ENCODE data around the gene GPC1.

The GPC1 gene

GRCh38 chr2:240393831-240394410 lies 41.5 kb upstream of the GPC1 start:
- no peak overlapping the region for H3K4me3 Mint-ChIP-seq
- no peaks in the 10 kb centered on the region for H3K36me3 Mint-ChIP-seq (ENCODE audit: low read depth)
- H3K9me3 Mint-ChIP-seq: no peaks in the 10 kb centered on the region
- ATAC-seq (no peak), DNase-seq (no peak)
- H3K27ac Mint-ChIP-seq: no peak overlapping the region
- H3K27me3 Mint-ChIP-seq: no peaks in the 10 kb centered on the region
- H3K4me1 Mint-ChIP-seq: peaks cover 4% of the 10 kb centered on the region

DNA sequence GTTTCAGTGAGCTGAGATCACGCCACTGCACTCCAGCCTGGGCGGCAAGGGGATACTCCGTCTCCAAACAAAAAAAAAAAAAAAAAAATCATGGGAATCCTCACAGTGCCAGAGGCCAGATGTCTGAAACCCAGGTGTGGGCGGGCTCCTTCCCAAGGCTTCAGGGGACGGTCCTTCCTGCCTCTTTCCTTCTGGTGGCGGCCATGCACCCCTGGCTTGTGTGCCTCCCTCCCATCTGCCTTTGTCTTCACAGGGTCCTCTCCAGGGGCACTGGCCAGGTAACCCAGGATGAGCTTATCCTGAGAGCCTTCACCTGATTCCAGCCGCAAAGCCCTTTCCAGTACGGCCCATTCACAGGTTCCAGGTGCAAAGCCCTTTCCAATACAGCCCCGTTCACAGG lies 40.9 kb upstream of the GPC1 start:
- H3K9me3 Mint-ChIP-seq: no peaks in the 10 kb centered on the region
- DNase-seq (no peak), ATAC-seq (no peak)
- no peaks in the 10 kb centered on the region for H3K27me3 Mint-ChIP-seq
- H3K4me3 Mint-ChIP-seq: no peak overlapping the region
- H3K36me3 Mint-ChIP-seq (ENCODE audit: low read depth): no peaks in the 10 kb centered on the region
- H3K27ac Mint-ChIP-seq: no peak overlapping the region
- peaks cover 4% of the 10 kb centered on the region for H3K4me1 Mint-ChIP-seq

DNA sequence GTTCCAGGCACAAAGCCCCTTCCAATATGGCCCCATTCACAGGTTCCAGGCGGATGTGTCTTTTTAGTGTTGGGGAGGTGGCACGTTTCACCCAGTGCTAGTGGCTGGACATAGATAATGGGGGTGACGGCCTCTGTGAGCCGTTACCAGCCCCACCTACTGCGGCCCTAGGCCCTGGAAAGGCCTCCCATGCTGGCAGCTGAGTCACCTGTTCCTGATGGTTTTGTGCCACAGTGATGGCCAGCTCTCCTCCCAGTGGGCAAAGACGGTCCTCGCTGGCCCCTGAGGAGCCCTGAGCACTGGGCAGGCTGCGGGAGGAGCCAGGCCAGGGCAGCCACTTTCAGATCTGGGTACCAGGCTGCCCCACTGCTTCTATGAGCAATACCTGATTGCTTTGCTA lies 40.0 kb upstream of the GPC1 start:
- no peak for ATAC-seq
- Mint-ChIP-seq H3K27me3 (no peaks in the 10 kb centered on the region), H3K36me3 (ENCODE audit: low read depth) (no peaks in the 10 kb centered on the region), H3K4me3 (no peak overlapping the region), H3K27ac (no peak overlapping the region), H3K9me3 (no peaks in the 10 kb centered on the region), H3K4me1 (peaks cover 4% of the 10 kb centered on the region)
- DNase-seq: no peak

DNA sequence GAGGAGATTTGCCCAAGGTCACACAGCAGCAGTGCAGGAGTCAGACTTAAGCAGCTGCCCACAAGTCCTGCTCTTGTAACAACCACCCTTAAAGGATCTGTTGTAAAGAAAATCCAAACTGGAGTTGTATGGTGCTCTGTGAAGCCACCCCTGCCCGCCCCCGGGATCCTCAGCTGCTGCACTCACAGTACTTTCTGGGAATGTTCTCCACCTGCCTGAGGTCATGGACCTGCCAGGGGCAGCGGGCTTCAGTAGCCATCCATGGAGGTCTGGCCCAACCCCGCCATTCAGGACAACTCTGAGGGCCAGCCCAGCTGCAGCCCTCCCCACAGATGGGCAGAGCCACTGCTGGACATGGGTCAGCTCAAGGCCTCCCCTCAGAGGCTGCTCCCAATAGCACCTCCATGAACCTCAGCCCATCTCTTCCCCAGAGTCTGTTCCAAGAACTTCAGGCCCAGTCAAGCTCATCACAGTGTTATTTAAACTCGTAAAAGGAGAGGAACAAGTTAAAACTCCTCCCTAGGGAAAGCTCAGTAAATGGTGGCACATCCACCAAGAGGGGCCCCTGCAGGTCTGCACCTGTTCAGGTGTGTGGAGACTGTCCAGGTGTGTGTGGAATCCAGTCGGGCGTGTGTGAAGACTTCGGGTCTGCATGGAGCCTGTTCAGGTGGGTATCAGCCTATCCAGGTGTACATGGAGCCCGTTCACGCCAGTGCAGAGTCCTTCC lies 39.4 kb upstream of the GPC1 start:
- Mint-ChIP-seq H3K4me3 (no peak overlapping the region), H3K27me3 (no peaks in the 10 kb centered on the region), H3K4me1 (peaks cover 4% of the 10 kb centered on the region), H3K9me3 (no peaks in the 10 kb centered on the region), H3K36me3 (ENCODE audit: low read depth) (no peaks in the 10 kb centered on the region), H3K27ac (no peak overlapping the region)
- no peak for DNase-seq
- no peak for ATAC-seq

DNA sequence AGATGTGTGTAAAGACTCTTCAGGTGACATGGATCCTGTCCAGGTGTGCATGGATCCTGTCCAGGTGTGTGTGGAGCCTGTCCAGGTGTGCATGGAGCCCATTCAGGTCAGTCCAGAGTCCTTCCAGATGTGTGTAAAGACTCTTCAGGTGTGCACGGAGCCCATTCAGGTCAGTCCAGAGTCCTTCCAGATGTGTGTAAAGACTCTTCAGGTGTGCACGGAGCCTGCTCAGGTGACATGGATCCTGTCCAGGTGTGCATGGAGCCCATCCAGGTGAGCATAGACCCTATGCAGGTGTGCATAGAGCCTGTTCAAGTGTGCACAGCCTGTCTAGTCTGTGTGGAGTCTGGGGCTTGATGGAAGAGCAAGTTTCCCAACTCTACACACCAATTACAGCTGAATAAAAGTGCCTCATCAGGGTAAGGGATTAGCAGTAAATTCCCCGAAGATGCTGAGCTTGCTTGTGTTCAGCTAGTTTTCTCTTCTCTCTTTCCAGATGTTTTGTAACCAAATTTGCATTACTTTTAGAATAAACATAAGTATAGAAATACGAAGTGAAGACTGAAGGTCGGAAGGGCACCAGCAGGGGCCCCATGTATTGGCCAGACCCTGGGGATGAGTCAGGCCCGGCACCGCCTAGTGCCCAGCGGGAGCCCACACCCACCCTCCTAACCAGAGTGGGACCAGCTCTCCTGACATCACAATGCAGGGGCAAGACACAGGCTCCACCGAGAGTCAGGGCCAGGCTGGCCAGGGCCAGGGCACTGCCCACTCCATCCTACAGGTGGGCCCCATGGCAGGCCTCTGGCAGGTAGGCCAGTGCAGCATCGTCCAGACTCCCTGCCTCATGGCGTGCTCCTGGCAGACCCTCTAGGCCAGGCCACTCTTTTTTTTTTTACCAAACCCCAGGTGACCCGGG lies 38.6 kb upstream of the GPC1 start:
- Mint-ChIP-seq H3K4me3 (no peak overlapping the region), H3K36me3 (ENCODE audit: low read depth) (no peaks in the 10 kb centered on the region), H3K27ac (no peak overlapping the region), H3K9me3 (no peaks in the 10 kb centered on the region), H3K27me3 (no peaks in the 10 kb centered on the region), H3K4me1 (peaks cover 4% of the 10 kb centered on the region)
- DNase-seq: no peak
- no peak for ATAC-seq

- Mint-ChIP-seq H3K4me1 (peaks cover 7% of the 10 kb centered on the region), H3K36me3 (ENCODE audit: low read depth) (no peaks in the 10 kb centered on the region), H3K27me3 (no peaks in the 10 kb centered on the region), H3K4me3 (no peak overlapping the region), H3K9me3 (no peaks in the 10 kb centered on the region), H3K27ac (no peak overlapping the region)
- no peak for DNase-seq
- no peak for ATAC-seq
Observed at GRCh38 chr2:240397542-240397916, 37.9 kb upstream of the GPC1 start.

DNA sequence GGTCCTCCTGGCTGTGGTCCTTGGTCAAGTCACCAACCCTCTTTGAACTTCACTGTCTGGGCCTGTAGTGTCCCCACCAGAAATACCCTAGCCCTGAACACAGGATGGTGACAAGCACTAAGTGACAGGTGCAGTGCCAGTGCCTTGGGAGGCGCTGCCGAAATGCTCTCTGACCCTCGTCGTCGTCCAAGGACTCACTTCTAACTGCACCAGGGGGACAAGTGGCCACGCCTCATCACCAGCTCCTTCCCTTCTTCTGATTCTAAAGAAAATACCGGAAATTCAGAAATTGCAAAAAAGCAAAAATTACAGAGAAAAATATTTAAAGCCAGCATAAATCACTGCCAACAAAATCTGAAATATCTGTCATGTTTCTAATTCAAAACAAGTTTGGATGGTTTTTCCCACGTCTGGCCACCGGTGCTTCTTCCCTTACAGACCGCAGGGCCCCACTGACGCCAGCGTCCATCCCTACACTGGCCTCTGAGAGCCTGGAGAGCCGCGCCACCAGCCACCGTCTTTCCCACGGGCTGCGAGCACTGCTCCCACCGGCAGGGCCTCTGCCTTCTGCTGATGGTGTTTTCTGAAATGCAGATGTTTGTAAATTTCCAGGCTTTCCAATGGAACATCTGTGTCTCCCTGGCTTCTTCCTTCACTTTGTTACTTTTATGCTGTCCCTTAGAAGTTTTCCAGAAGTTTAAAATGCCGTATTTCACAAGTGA lies 37.4 kb upstream of the GPC1 start:
- no peak overlapping the region for H3K4me3 Mint-ChIP-seq
- H3K4me1 Mint-ChIP-seq: peaks cover 9% of the 10 kb centered on the region
- ATAC-seq (no peak), DNase-seq (no peak)
- no peaks in the 10 kb centered on the region for H3K27me3 Mint-ChIP-seq
- H3K36me3 Mint-ChIP-seq (ENCODE audit: low read depth): no peaks in the 10 kb centered on the region
- no peak overlapping the region for H3K27ac Mint-ChIP-seq
- no peaks in the 10 kb centered on the region for H3K9me3 Mint-ChIP-seq

DNA sequence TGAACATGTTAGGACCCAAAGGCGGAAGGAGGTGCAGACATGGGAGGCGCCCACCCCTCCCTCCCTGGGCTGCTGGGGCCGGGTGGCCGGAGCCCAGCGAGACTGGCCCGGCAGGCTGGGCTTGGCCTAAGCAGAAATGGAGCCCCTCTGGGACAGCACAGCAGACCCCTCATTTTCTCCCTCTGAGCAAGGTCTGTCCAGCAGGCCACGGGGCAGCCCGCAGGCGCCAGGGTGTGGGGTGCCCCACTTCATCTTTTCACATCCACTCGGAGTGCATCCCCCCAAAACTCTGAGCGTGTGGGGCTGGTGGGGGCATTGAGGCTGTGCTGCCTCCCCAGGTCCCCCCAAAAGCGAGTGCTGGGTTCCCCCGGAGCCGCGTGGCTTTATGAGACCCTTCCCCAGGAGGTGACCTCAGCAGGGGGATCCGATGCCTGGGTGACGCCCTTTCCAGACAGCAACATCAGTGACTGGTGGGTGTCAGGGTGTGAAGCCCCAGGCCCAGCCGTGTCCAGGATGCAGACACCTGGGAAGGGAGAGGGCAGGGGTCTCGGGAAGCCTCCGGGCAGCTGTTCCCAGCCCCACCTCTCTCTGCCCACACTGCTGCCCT lies 36.7 kb upstream of the GPC1 start:
- no peak for ATAC-seq
- DNase-seq: no peak
- no peaks in the 10 kb centered on the region for H3K27me3 Mint-ChIP-seq
- H3K4me1 Mint-ChIP-seq: peaks cover 15% of the 10 kb centered on the region
- no peaks in the 10 kb centered on the region for H3K36me3 Mint-ChIP-seq (ENCODE audit: low read depth)
- H3K9me3 Mint-ChIP-seq: no peaks in the 10 kb centered on the region
- no peak overlapping the region for H3K27ac Mint-ChIP-seq
- H3K4me3 Mint-ChIP-seq: no peak overlapping the region

DNA sequence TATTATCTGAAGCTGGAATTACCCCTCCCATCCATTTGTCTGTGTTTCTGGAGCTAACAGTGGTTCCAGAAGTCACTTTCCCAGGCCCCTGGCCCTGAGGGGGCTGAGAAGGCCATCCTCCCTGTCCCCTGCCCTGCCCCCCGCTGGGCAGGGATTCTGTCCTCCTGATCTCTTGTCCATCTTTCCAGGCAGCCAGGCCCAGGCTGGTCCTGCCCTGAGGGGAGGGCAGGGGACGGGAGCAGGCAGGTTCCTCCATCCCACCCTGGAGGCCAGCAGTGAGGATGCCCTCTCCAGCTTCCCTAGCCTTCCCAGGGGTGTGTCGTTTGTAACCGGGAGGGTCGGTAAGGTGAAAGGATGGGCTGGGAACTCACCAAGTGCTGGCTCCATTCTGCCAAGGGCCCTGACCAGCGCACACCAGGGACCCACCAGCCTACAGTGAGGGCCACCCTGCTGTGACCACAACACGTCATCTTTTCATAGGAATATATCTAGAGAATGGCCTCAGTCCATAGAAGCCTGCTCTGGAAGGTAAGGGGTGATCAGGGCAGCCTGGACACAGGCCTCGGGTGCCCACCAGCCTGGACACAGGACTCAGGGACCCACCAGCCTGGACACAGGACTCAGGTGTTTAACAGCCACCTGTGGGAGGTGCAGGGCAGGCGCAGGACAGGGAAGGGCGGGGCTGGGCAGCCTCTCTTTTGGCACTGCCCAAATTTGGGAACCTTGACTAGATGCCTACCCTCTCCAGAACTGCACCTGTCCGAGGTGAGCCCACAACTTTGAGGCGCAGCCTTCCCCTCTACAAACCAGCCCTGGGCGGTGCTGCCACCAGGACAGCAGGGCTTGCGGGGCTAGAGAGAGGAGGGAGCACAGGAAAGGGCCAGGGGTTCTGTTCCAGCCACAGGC lies 35.8 kb upstream of the GPC1 start:
- peaks cover 15% of the 10 kb centered on the region for H3K4me1 Mint-ChIP-seq
- ATAC-seq: no peak
- no peaks in the 10 kb centered on the region for H3K27me3 Mint-ChIP-seq
- no peaks in the 10 kb centered on the region for H3K36me3 Mint-ChIP-seq (ENCODE audit: low read depth)
- no peak overlapping the region for H3K27ac Mint-ChIP-seq
- H3K4me3 Mint-ChIP-seq: no peak overlapping the region
- no peak for DNase-seq
- no peaks in the 10 kb centered on the region for H3K9me3 Mint-ChIP-seq

DNA sequence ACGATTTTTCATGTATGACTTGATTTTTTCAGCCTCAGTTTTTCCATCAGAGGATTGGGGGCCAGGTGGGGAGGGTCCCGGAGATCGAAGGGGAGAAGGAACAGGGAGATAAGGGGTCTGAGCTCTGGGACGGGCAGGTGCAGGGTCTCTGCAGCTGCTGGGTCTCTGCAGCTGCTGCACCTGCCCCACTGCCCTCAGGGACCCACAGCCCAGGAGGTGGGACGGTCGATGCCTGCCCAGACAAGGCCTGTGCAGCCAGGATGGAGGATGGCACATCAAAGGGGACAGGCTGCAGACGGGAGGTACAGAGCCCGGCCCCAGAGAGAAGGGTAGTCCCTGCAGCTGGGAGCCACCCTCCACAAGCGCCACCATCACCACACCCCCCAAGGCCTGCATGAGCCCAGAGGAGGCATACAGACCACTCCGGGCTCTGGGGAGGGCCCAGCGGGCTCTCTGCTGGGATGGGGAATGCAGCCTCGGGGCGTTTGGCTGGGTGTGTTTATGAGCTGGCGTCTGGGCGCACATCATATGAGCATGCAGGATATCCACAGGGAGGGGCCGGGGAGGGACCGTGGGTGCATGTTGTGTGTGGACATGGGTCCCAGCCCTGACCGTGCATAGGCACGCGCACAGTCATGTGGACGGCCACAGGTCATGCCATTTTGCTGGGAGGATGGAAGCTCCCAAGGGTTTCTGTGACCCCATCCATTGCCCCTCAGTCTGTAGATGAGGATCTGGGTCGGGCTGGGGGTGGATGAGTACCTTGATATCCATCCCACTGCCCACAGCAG lies 34.9 kb upstream of the GPC1 start:
- Mint-ChIP-seq H3K4me1 (peaks cover 15% of the 10 kb centered on the region), H3K27me3 (no peaks in the 10 kb centered on the region), H3K27ac (no peak overlapping the region), H3K36me3 (ENCODE audit: low read depth) (no peaks in the 10 kb centered on the region), H3K9me3 (no peaks in the 10 kb centered on the region), H3K4me3 (no peak overlapping the region)
- no peak for ATAC-seq
- no peak for DNase-seq

- no peaks in the 10 kb centered on the region for H3K36me3 Mint-ChIP-seq (ENCODE audit: low read depth)
- no peaks in the 10 kb centered on the region for H3K9me3 Mint-ChIP-seq
- DNase-seq (no peak), ATAC-seq (no peak)
- peaks cover 15% of the 10 kb centered on the region for H3K4me1 Mint-ChIP-seq
- no peak overlapping the region for H3K27ac Mint-ChIP-seq
- H3K4me3 Mint-ChIP-seq: no peak overlapping the region
- H3K27me3 Mint-ChIP-seq: no peaks in the 10 kb centered on the region
Observed at GRCh38 chr2:240401308-240401707, 34.2 kb upstream of the GPC1 start.

DNA sequence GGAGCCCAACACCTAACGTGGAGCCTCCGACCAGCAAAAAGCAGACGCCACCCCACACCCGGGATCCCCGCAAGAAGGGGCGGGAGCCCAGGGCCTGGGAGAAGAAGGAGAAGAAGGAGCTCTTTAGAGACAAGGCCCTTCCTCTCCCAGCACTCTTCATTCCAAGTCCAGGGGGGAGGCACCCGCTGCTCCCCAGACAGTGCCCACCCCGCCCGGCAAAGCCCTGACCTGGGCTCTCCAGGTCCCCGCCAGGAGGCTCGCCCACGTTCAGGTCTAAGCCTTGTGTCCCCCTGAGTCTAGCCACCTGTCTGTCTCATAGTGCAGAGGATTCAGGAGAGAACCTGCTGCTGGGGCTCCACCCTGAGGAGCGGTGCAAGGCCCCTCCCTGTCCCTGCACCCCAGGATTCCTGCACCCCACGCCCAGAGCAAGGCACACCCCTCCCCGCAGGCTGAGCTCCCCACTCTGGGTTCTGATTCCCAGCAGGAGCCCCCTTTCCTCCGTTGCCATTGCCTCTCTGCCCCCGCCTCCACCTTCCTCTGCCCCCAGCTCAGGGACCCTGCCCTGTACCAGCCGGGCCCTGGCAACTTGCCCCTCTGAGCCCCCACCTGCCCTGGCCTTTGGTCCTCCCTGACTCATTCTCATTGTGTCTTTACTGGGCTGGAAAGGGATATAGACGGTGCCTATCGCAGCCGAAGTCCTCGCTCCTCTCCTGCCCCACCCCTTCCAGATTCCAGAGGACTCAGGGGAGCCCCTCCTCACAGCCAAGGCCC lies 33.5 kb upstream of the GPC1 start:
- DNase-seq (no peak), ATAC-seq (no peak)
- H3K9me3 Mint-ChIP-seq: no peaks in the 10 kb centered on the region
- H3K4me3 Mint-ChIP-seq: no peak overlapping the region
- H3K27me3 Mint-ChIP-seq: no peaks in the 10 kb centered on the region
- peaks cover 15% of the 10 kb centered on the region for H3K4me1 Mint-ChIP-seq
- H3K36me3 Mint-ChIP-seq (ENCODE audit: low read depth): no peaks in the 10 kb centered on the region
- H3K27ac Mint-ChIP-seq: no peak overlapping the region

Data from activated naive CD8-positive, alpha-beta T cell treated with anti-CD3 and anti-CD28 coated beads, Interleukin-2, amount 50 U/mL, for 24 hours (primary cell).